Lung (tissue), 12 donors: ENCODE measurements around the gene NT5C2. TPM values are rescaled to one million over a fixed set of nuclear protein-coding genes. Genes with fewer than 3 reads are reported as not detected.

ENCODE experiments used
- ATAC-seq: fragments of 200-7000 bp; cut with Tn5 transposase; one replicate; pipeline ENCODE4 v1.9.1; 2020; ENCODE audit warnings: moderate number of reproducible peaks; ENCODE audit not compliant: insufficient read depth, low FRiP score
- DNase-seq, 3 donors: peaks; one replicate each; pipeline ENCODE4 v3.0.0-alpha.2; 2013 to 2017
- H3K27ac ChIP-seq, 2 donors: one replicate each; pipeline ENCODE4 v1.5.1; 2013; ENCODE audit warnings: mild to moderate bottlenecking in 2 of 2, moderate library complexity in 2 of 2, control low read depth in 1 of 2, inconsistent platforms in 1 of 2, low read depth in 1 of 2, low read length in 1 of 2
- H3K27me3 ChIP-seq, 3 donors: one replicate each; pipeline ENCODE4 v1.5.1; 2013; ENCODE audit warnings: low read length in 2 of 3; ENCODE audit not compliant: control insufficient read depth in 3 of 3, insufficient read depth in 3 of 3
- H3K36me3 ChIP-seq, 4 donors: one replicate each; pipeline ENCODE4 v1.5.1; 2013; ENCODE audit warnings: low read length in 4 of 4, mild to moderate bottlenecking in 1 of 4, moderate library complexity in 1 of 4; ENCODE audit not compliant: control insufficient read depth in 4 of 4, insufficient read depth in 4 of 4
- H3K4me1 ChIP-seq, 5 donors: one replicate each; pipeline ENCODE4 v1.5.1; 2013; ENCODE audit warnings: low read length in 5 of 5, mild to moderate bottlenecking in 2 of 5, moderate library complexity in 1 of 5; ENCODE audit not compliant: control insufficient read depth in 5 of 5, insufficient read depth in 5 of 5
- H3K4me3 ChIP-seq: one replicate; pipeline ENCODE4 v1.5.1; 2013; ENCODE audit warnings: mild to moderate bottlenecking, control low read depth, moderate library complexity
- H3K9ac ChIP-seq, 2 donors: one replicate each; pipeline ENCODE4 v1.5.1; 2013; ENCODE audit warnings: low read length in 2 of 2, control low read depth in 1 of 2; ENCODE audit not compliant: insufficient read depth in 1 of 2
- H3K9me3 ChIP-seq, 4 donors: one replicate each; pipeline ENCODE4 v1.5.1; 2013; ENCODE audit warnings: low read length in 3 of 4, mild to moderate bottlenecking in 1 of 4, moderate library complexity in 1 of 4; ENCODE audit not compliant: control insufficient read depth in 4 of 4, insufficient read depth in 3 of 4
- CTCF ChIP-seq: IDR thresholded peaks from 2 replicates; pipeline ENCODE4 v1.5.1; 2012; ENCODE audit warnings: mild to moderate bottlenecking; ENCODE audit errors: control extremely low read depth, extremely low read depth
- WGBS, 2 donors: extraction: QIAGEN DNeasy Blood & Tissue Kit; methylation state at CpG; one replicate each; pipeline ENCODE4 v1.1.7; 2013; 5-methylcytosine and 5-hydroxymethylcytosine counted together
- polyA plus RNA-seq, 2 donors: library from polyadenylated mRNA; stranded (reverse); fragments of 200-250 nt; gene quantifications; one replicate each; pipeline ENCODE4 v1.2.1, GENCODE V29; 2013
- total RNA-seq, 2 donors: library from RNA; depleted of rRNA in 1 of 2; stranded (reverse); fragments of >200 nt in 1 of 2; gene quantifications; one replicate each; pipeline ENCODE4 v1.2.1, GENCODE V29; 2014 to 2021
- donor health status: control.
- donor health status: control.
- donor health status: Bipolar disorder and iron deficiency.
- donor health status: healthy.
- donor health status: DM: yes; HTN: yes; CAD: no.

Gene NT5C2
- total and polyA plus RNA-seq, 4 donors, result 32.1 to 178 (median 64.5) TPM

DNA sequence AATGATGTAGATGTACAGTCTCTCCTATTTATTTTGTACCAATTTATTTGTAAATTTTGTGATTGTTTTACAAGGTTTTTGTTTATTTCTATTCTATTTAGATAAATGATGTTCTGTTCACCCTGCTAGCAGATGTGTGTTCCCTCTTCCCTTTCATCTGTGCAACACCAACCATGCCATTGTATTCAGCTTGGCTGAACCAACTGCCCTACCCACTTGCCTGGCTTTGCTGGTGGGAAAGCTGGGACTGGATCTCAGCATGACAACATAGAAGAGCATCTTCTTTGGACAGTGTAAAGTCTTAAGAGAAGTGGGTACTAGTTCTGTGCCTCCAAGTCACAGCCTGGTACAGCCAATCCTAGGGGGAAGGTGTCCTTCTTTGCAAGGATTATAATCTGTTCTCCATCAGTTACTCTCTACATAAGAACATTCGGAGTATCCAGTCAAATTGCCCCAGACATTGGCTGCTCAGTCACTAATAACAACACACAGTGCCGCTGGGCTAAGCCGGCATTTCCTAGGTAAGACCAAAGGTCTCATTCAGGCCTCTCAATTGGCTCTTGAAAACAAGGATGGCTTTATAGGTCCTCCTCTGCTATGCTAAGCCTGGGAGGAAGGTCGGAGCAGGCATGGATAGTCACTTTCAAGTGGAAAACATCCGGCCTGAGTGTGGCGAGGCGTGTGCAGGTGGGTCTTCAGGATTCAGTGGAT, 109.7 kb downstream of the NT5C2 start:
- H3K9ac ChIP-seq, result no peak overlapping the region
- 95 to 96% methylated on average over 7 of the region's 7 CpGs for WGBS, 2 donors
- no peaks in the 10 kb centered on the region for H3K9me3 ChIP-seq
- H3K4me3 ChIP-seq, result no peak overlapping the region
- H3K4me1 ChIP-seq, result peaks cover 0 to 3% (median 0%) of the 10 kb centered on the region in 5 donors
- ATAC-seq (no peak), DNase-seq (no peak)
- TF ChIP-seq CTCF, result no peak
- no peaks in the 10 kb centered on the region for H3K27me3 ChIP-seq
- H3K27ac ChIP-seq, result no peak overlapping the region
- peaks cover 14 to 29% (median 20%) of the 10 kb centered on the region in 4 donors for H3K36me3 ChIP-seq

GRCh38 chr10:103082683-103083082, 110.4 kb downstream of the NT5C2 start:
- Histone ChIP-seq H3K9ac (no peak overlapping the region), H3K4me3 (no peak overlapping the region), H3K27ac (no peak overlapping the region), H3K27me3 (no peaks in the 10 kb centered on the region), H3K9me3 (no peaks in the 10 kb centered on the region), H3K36me3 (peaks cover 17 to 29% (median 20%) of the 10 kb centered on the region in 4 donors), H3K4me1 (peaks cover 0 to 3% (median 0%) of the 10 kb centered on the region in 5 donors)
- WGBS, 2 donors, result 91 to 100% methylated on average over 1 of the region's 1 CpG
- DNase-seq (no peak), ATAC-seq (no peak)
- no peak for TF ChIP-seq CTCF

DNA sequence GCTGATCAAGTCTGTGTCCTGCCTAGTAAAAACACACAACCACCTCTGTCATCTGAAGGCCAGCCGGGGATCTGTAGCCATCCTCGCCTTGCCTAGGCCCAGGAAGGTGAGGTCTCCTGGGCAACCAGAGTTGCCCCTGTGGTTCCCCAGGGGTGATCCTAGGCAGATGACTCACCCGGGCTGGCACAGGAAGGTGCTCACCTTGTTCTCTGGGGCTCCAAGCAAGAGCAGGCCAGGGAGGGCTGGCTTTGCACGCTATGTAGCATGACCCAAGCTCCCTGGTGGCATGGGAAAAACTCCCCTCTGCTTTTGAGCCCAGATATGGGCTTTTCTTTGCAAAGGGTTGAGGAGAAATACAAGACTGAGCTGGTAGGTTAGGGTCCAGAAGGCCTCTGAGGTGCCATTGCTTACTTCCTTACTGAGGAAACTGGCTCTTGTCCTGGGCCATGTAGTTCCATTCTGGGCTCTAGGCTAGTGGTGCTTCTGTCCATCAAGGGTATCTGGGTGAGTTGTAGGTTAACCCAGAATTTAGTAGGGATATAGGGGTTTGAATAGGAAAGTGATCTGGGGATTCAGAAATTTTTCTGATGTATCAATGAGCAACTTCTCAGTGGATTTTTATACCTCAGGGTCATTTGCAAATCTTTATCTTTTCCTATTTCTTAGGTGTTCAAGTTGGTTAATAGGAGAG, 112.0 kb downstream of the NT5C2 start:
- no peak overlapping the region for H3K27ac ChIP-seq
- no peaks in the 10 kb centered on the region for H3K9me3 ChIP-seq
- DNase-seq, result no peak
- 95 to 96% methylated on average over 4 of the region's 4 CpGs for WGBS, 2 donors
- H3K36me3 ChIP-seq, result peaks cover 18 to 29% (median 24%) of the 10 kb centered on the region in 4 donors
- no peak overlapping the region for H3K4me3 ChIP-seq
- H3K27me3 ChIP-seq, result no peaks in the 10 kb centered on the region
- peaks cover 0 to 3% (median 0%) of the 10 kb centered on the region in 5 donors for H3K4me1 ChIP-seq
- no peak for TF ChIP-seq CTCF
- no peak overlapping the region for H3K9ac ChIP-seq
- ATAC-seq, result no peak
